HG03175 (cell line): ENCODE data around the gene PITPNM3.

Experiments used
- ATAC-seq: cut with Tn5 transposase; IDR thresholded peaks from one replicate; pipeline ENCODE4 v1.9.1; 2021; ENCODE audit warnings: mild to moderate bottlenecking, moderate library complexity; ENCODE audit not compliant: unreplicated experiment

Gene PITPNM3

DNA sequence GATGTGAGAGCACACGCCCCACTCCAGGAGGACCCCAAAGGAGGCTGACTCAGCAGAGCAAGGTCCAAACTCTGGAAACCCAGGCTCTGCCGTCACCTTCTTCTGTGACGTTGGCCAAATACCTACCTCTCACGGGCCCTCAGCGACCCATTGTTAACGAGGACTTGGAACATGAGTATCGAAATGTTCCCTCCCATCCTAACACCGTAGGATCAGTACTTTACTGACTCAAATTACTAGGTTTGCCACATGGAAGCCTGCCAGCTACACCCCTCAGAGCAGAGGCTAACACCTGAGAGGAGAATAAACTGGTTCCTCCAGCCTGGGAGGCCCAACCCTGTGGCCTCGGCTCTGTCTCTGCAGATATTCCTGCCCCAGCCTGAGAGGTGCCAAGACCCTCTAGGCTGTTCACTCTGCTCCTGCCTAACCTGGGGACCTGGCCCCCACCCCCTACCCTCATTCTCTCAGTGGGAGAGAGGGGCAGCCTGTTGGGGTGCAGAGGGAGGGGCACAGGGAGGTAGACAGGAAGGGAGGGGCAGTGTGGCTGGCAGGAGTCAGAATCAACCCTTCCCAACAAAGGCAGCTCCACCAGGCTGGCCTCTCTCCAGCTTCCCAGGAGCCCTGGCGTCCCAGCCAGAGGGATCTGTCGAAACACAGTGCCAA, 4.4 kb downstream of the PITPNM3 start:
- ATAC-seq, result no peak

DNA sequence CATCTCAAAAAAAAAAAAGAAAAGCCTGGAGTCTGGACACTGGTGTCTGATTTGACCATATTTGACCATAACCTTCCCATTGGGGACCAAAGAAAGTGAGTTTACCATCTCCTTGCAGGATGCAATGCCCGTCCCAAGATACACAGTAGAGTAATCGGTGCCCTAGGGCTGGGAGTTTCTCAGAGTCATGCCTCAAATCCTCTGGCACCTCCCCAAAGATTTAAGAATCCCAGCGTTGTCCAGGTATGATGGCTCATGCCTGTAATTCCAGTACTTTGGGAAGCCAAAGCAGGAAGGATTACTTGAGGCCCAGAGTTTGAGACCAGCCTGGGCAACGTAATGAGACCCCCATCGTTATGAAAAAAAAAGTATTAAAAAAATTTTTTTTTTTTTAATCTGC, 5.0 kb downstream of the PITPNM3 start:
- no peak for ATAC-seq

DNA sequence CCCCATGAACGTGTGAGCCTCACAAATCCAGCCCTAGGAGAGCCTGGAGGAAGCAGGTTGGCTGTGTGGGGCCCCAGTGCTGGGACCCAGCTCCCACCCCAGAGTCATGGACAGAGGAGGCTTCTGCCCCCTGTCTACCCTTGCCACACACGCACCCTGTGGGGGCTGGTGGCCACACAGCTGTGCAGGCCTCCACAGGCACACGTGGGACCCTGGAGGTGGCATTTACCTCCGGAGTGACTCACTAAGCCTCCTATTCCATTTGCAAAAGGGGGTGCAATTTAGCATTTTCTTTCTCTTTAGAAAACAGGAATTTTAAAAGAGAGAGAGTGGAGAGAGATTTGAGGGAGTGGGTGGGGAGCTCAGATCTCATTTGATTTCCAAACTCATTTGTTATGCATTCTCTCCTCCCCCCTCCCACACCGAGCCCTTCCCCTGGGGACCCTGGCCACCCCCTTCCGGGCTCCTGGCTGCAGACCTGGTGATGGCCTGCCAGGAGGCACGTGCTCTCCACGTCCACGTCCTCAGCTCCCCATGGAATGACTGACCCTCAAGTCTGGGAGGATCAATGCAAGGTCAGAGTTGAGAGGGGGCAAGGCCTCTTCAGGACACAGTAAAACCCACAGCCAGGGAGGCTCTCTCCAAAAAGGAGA, 6.8 kb downstream of the PITPNM3 start:
- no peak for ATAC-seq

DNA sequence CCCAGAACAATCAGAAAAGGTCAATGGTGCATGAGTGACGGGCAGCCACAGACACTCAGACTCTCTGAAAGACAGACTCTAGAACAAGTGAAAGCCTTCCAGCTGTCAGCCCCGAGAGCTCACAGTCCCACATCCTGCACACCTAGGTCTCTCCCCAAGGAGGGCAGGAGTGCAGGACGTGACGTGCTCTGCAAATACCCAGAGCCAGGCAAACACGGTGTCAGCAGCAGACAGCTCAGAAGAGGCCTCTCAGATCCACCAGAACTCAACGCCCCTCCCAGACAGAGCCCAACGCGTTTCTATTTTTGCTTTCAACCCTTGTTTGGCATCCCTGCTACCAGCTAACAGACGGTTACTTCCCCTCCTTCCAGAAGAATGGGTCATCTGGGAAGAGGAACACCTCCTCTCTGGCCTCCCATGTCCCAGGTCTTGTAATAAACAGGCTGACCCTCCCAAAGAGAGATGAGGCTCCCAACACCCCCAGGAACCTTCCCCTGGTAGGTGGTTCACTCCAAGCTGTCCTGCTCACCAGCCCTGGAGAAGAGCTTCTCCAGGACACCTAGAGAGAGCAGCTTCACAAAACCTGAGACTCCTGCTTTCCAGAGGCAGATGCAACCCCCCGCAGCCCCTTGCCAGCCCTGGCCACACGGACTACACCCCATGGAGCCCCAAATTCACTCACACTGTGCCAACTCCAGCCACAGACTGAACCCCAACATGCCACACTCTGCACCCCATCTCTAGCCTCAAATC, 7.6 kb downstream of the PITPNM3 start:
- no peak for ATAC-seq

DNA sequence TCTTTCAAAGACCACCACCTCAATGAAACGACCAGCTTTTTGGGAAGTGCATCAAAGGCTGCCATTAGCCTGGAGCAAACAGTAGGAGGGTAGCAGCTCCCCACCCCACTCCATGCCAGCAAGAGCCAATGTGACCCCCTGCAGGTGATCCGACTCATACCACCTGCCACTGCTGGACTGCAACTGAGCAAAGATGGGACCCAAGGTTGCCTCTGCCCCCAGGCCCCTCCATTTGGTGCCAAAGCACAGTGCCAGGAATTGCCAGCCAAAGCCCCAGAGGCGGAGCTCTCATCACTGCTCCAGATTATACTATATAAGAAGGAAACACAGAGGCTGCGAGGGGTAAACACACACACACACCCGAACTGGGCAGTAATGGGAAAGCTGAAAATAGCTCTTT, 8.3 kb downstream of the PITPNM3 start:
- ATAC-seq, result no peak

DNA sequence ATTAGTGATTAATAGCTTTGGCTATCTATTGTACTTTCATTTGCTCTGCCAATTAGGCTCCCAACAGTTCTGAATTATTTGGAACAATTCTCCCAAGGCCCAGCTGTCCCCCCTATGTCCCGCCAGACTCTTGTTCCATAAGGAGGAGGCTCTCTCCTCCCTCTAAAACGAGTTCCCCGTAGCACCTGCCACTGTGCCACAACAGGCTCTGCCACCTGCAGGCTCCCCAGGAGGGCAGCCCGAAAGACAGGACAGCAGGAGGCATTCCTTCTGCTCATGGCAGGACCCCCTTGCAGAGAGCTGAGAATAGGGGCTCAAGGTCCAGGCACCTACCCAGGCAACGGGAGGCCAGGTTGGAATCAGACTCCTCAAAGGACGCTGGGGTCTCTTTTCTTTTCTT, 9.0 kb downstream of the PITPNM3 start:
- no peak for ATAC-seq

DNA sequence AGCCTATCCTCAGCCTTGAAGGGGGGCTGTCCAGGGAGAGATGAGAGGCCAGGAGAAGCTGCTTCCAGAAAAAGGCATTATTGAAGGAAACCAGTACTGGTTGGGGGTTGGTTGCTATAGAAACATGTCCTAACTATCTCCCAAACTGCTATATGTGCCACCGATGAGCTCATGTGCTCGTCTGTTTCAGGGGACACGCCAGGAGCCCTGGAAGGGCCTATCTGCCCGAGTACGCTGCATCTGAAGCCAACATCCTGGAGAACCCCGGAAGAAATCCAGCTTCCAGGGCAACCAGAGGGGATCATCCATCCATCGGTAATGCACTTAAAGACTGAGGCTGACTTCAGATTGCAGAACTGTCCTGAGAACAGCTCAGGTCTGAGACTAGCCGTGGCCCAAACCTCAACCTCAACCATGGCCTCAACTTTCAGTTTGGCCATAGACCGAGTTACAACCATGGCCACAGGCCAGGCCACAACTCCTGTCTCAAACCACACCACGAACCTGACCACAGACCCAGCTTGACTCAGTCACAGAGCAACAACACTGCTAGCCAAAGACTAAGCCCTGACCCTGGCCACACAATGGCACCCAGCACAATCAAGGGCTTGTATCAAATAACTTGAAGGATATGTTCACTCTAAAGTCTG, 10.2 kb downstream of the PITPNM3 start:
- ATAC-seq, result no peak

DNA sequence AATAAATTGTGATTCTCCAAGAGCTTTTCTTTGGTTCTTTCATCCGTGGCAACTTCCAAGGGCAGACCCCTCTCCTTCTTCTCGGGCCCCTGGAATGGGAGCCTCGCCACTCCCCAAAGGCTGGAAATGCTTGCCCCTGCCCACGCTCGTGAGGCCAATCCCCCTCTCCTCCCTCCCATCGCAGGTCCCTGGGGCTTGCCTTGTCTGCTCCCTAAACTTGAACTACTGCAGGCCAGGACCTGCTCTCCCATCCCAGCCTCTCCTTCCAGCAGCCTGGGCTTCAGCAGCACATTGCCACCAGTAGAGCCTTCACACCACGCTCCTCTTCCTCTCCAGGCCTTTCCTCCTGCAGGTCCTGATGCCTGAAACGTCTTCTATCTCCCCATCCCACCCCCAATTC, 11.1 kb downstream of the PITPNM3 start:
- ATAC-seq, result no peak

DNA sequence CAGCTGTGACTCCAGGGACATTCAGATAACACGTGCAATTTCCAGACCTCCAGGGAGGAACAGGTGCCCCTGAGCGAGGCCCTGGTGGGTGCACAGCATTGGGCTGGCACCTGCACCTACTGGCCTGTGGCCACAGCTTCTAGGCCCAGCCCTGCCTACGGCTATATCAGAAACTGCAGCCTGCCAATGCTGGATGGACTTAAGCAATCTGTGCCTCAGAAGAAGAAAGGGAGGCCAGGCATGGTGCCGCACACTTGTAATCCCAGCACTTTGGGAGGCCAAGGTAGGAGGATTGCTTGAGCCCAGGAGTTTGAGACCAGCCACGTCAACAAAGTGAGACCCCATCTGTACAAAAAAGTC, 12.4 kb downstream of the PITPNM3 start:
- ATAC-seq, result no peak

DNA sequence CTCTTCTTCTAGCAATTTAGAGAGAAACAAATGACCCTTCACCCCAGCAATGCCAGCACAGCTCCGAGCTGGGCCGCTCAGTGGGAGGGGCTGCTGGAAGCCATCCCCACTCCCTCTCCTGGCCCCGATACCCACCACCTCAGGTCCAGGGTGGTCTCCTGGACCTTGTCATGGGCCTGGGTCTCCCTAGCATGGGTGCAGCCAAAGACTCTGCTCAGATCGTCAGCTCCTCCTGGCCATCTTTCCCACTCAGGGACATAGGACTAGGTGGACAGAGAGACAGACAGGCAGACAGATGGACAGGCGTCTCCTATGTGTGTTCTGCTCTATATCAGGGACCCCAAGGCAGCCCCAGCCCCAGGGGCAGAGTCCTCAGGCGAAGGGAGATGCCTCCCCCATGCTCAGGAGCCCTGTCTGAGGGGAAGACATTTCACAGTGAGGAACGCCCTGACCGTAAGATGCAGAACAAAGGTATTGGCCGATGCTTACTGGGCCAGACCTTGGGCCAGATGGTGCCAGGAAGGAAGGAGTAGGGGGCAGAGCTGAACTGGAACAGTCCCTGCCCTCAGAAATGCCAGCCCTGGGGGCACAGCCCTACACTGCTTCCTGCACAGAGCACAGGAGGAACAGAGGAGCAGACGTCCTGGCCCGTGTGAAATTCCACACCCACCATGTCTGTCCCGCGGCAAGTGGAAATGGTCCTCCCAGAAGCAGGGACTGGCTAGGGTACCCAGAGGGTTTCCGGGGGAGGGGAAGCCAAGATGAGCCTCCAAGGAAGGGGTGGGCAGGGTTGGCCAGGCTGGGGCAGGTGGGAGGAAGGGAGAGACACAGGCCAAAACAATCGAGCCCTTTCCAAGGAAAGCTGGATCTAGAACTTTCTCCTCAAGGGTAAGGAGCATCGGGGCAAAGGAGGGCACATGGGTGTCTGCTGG, 13.0 kb downstream of the PITPNM3 start:
- no peak for ATAC-seq

DNA sequence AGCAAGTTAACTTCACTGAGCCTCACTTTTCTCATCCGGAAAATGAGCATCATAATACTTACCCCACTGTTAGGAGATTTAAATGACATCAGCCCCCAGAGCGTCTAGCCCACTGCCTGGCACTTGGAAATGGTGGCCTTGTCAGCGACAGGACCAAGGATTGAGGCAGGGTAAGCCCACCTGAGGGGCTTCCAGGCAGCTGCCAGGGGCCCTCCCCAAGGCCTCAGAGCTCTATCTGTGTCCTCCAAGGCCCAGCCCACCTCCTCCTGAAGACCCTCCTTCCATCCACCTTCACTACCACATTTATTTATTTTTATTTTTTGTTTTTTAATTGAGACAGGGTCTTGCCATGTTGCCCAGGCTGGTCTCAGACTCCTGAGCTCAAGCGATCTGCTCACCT, 13.8 kb downstream of the PITPNM3 start:
- ATAC-seq, result no peak

DNA sequence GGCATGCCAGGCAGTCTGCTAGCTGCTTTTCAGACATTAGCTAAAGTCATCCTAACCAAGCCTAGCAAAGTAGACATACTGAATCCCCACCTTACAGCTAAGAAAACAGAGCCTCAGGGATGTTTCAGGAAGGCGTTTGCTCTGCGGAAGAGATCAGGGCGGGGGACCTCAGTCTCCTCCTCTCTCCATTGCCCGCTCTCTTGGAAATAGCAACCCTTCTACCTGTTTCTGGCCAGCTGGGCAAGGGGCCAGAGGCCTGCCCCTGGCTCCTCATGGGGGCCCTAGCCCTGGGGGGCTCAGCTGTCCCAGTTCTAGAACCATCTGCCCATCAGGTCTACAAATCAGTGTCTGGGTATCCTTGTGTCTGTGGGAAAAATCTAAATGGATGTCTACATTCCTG, 14.5 kb downstream of the PITPNM3 start:
- no peak for ATAC-seq

DNA sequence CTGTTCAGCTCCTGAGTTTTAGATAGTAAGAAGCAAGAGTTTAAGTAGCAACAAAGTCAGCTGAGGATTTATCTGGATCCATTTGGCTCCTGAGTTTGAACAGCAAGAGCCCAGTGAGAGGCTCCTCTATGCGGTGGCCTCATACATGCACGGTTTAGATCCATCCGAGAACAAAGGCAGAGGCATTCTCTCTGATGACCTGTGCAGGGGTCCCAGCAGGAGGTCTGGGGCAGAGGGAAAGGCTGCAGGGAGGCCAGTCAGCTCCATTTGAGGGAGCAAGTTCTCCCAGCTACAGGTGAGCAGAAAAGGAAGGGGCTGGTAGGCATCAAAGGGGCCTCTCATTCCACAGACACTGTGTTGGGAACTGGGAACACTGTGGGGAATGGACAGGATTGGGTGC, 16.5 kb downstream of the PITPNM3 start:
- no peak for ATAC-seq

DNA sequence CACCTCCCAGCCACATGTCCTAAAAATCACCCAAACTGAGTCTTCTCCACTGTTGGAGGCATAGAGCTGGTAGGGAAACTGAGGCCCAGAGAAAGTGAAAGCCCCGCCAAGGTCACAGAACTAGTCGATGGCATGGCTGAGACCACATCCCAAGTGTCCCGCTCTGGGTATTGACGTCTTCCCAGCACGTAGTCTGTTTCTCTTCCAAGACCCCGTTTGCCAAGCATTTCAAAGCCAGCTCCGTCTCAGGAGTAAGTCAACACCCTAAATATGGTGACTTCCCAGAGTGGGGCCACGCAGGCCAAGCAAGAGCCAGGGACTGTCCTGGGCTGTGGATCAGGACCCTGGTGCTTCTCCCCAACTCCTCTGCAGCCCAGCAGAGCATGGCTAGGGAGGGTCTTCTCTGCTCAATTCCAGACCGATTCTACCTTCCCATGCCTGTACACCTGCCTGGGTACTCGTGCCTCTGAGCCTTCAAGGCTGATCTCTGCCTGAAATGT, 19.7 kb downstream of the PITPNM3 start:
- ATAC-seq, result no peak

DNA sequence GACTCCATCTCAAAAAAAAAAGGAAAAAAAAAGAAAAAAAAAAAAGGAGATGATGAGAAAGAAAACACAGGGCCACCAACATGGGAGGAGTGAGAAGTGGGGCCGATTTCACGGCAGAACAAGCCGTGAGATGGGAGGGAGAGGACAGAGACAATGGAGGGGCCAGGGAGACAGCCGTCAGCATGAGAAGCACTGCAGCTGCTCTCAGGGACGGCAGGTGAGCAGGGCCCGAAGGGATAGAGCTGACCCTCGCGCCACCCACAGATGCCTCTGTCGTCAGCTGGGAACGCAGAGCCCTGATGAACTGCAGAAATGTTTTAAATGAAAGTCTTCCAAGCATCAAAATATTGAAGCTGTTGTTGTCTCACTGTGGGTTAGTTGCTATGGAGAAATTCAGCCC, 20.3 kb downstream of the PITPNM3 start:
- no peak for ATAC-seq

DNA sequence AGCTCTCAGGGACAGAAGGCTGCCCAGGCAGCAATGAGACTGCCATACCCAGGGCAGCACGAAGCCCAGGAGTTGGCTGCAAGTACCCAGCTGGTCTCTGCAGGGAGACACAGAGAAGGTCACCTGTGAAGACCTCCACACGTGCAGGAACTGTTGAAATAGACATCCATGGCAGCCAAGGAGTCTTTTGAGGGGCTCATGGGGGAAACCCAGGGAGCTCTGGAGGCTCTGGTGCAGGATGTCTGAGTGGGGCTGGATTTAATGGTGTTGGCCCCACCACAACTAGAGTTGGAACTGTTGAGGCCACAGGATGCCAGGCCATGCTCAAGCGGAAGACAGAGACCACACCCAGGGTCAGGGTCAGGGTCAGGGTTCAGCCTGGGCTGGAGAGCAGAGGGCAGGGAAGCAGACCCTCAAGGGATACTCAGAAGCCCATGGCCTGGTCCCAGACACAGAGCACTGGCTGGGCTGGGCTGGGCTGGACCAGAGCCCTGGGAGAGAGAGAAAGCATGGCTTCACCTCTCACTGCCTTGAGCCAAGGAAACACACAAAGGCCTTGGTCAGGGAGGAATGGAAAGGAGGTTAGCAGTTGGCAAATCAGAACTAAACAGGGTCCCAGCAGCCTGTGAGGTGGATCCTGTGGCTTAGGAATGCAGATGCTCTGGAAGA, 21.4 kb downstream of the PITPNM3 start:
- no peak for ATAC-seq

DNA sequence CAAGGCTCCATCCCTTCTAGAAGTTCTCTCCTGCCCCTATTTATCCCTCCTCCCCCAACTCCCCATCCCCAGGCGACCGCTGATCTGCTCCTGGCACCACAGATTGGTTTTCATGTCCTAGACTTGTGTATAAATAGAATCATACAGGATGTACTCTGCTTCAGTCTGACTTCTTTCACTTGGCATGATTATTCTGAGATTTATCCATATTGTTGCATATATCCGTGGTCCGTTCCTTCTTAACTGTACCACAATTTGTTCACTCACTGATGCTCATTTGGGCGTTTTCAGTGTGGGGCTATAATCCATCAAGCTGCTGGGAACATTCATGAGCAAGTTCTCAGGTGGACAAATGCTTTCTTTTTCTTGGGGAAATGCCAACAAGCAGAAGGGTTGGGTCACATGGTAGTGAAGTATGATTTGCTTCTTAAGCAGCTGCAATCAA, 23.9 kb downstream of the PITPNM3 start:
- no peak for ATAC-seq

DNA sequence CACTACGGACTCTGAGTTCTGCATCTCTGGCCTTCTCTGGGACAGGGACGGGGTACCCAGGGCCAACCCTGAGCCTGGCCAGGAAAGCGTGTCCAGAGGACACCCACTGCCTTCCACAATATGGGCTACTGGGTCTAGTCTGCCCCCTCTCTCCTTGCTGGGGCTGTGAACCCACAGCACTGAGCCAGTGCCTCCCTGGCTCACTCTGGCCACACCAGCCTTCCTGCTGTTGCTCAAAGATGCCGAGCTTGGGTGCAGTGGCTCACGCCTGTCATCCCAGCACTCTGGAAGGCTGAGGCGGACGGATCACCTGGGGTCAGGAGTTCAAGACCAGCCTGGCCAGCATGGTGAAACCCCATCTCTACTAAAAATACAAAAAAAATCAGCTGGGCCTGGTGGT, 24.8 kb downstream of the PITPNM3 start:
- no peak for ATAC-seq

DNA sequence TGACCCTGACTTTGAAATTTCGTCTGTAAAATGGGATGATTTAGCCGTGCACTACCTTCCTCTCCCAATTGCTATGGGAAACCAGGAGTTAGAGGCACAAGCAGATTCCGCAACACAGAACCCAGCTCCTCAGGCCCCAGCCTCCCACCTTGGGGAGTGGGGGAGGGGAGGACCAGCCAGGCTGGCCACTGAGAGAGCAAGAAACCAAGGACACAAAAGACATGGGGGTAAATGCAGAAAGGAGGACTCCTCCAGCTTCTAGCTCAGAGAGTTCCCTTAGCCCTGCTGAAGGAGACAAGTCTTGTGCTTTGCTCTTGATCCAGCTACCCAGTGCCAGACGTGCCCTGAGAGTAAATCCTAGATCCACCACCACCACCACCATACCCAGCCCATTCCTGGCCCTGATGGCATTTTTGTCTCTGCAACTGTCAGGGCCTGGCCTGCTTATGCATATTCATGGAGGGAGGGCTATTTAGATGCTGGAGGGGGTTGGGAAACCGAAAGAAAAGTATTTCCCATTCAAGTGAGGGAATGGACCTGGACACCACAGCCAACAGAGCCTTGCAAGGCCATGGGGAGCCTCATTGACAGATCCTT, 25.9 kb downstream of the PITPNM3 start:
- ATAC-seq, result no peak

DNA sequence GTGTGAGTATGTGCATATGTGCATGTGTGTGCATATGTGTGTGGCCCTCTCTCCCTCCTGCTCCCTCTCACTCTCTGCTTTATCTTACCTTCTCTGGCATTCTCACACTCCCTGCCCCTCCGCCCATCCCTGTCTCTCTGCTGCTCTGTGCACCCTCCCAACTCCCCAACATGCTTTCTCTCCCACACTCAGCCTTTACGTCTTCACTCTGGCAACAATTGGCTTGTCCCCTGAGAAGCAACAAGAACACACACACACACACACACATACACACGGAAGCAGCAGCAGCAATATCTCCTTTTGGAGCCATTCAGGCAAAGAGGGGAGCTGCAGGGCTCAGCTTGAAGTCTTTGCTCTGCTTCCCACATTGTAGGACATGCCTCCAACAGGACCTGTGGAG, 27.8 kb downstream of the PITPNM3 start:
- ATAC-seq, result no peak
